Measurements from ENCODE around the gene SYN1. TPM values are rescaled to one million over a fixed set of nuclear protein-coding genes. Genes with fewer than 3 reads are reported as not detected.
"Not testable (repeated sequence)": the region's sequence is repeated elsewhere in the genome, so short reads cannot be mapped to it uniquely, and the experiment has no call there.

The SYN1 gene
- total and polyA plus RNA-seq, 7 donors = 0.16 to 1.6 (median 1.0) TPM; not detected in 1

DNA sequence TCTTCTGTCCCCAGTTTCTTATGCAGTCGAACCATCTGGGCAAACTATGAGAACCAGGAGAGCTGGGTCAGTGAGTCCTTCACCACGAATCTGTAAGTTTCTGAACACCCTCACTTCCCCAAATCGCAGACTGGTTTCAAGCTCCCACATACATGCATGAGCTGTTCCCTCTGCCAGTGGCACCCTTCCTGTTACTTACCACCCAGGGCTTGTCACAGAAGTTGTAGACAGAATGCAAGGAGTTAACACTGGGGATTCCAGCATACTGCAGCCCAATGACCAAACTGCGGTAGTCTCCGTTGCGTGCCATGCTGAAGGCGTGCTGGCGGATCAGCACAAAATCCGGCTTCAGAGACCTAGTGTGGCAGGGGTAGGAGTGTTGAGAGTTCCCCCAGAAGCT is 14.6 kb downstream of the SYN1 start:
- intact Hi-C loops (cut with DNase I) = no loop called here
- 41 to 69% methylated on average over 9 of the region's 9 CpGs for WGBS, 2 donors
- Histone ChIP-seq H3K27ac (no peak overlapping the region), H3K4me3 (no peak overlapping the region), H3K27me3 (no peaks in the 10 kb centered on the region), H3K36me3 (no peaks in the 10 kb centered on the region), H3K9me3 (no peaks in the 10 kb centered on the region), H3K4me1 (no peaks in the 10 kb centered on the region)
- DNase-seq = no peak
- no peak for TF ChIP-seq CTCF (IDR thresholded peaks at IDR 0.05)
- no peak for TF ChIP-seq EP300 (IDR thresholded peaks at IDR 0.05)

DNA sequence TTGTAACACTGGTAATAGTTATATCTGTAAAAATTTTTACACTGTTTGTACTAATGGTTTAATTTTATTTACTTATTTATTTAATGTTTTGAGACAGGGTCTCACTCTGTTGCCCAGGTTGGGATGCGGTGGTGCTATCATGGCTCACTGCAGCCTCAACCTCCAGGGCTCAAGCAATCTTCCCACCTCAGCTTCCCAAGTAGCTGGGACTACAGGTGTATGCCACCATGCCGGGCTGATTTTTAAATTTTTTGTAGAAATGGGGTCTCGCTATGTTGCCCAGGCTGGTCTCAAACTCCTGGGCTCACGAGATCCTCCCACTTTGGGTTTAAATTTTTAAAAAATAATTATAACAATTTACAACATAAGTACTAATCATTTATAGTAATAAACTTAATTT is 16.5 kb downstream of the SYN1 start:
- H3K4me3 ChIP-seq; intact Hi-C loops (cut with DNase I); H3K36me3 ChIP-seq; H3K9me3 ChIP-seq; DNase-seq; H3K27ac ChIP-seq; H3K27me3 ChIP-seq; H3K4me1 ChIP-seq: not testable (repeated sequence)
- WGBS, 2 donors = 96 to 98% methylated on average over 4 of the region's 4 CpGs

GRCh38 chrX:47597222-47597621 is 22.4 kb downstream of the SYN1 start:
- Histone ChIP-seq H3K36me3 (no peaks in the 10 kb centered on the region), H3K4me3 (no peak overlapping the region), H3K27ac (no peak overlapping the region), H3K4me1 (no peaks in the 10 kb centered on the region), H3K27me3 (no peaks in the 10 kb centered on the region), H3K9me3 (peaks cover 0 to 3% (median 0%) of the 10 kb centered on the region in 4 donors)
- TF ChIP-seq POLR2A (IDR thresholded peaks at IDR 0.05) = no peak
- TF ChIP-seq EP300 (IDR thresholded peaks at IDR 0.05) = no peak
- TF ChIP-seq CTCF (IDR thresholded peaks at IDR 0.05) = no peak
- TF ChIP-seq POLR2AphosphoS5 (IDR thresholded peaks at IDR 0.05) = no peak
- intact Hi-C loops (cut with DNase I) = no loop called here
- 89 to 91% methylated on average over 3 of the region's 3 CpGs for WGBS, 2 donors
- no peak for DNase-seq

DNA sequence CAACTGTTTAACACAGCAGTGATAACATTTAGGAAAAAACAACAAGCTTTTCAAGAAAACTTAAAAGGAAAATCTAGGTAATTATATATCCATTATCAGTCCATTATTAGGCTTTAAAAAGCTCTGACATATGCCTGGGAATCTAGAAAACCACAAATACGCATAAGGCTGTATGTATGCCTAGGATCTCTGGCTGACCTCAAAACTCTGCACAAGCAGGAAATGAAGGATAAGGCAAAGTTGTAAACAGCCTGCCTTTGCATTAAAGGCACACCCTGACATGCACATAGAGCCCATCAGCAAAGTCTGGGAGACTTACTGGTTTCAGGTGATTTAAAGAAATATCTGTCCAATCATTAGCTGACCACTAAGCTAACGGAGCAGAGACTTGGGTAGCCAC is 23.4 kb downstream of the SYN1 start:
- Histone ChIP-seq H3K27me3 (no peaks in the 10 kb centered on the region), H3K27ac (no peak overlapping the region), H3K4me3 (no peak overlapping the region), H3K36me3 (no peaks in the 10 kb centered on the region), H3K4me1 (no peaks in the 10 kb centered on the region), H3K9me3 (peaks cover 0 to 3% (median 0%) of the 10 kb centered on the region in 4 donors)
- no peak for TF ChIP-seq POLR2A (IDR thresholded peaks at IDR 0.05)
- TF ChIP-seq POLR2AphosphoS5 (IDR thresholded peaks at IDR 0.05) = no peak
- TF ChIP-seq CTCF (IDR thresholded peaks at IDR 0.05) = no peak
- no peak for TF ChIP-seq EP300 (IDR thresholded peaks at IDR 0.05)
- no peak for DNase-seq
- intact Hi-C loops (cut with DNase I) = no loop called here
- WGBS, 2 donors = 84% methylated on average over 2 of the region's 2 CpGs

DNA sequence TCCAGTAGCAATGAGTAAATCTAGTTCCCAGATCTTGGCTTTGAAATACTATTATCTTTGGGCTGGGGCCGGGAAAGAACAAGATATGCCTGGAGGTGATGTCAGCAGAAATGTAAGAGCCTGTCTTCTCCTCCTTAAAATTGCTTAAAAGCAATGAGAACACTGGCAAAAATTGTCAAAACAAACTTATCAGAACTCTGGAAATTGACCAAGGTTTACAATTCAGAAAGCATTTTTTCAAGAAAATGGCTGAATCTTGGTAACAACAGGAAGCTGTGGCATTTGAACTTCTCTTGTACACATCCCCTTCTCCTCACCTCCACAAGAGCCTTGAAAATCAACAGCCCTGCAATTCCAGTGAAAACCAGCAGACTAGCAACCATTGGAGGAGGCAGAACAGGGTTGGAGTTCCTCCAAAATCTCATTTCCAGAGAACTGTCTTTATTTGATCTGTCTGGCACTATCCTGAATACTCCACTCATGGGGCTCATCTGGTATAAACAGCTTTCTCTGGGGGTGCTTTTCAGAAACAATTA is 23.9 kb downstream of the SYN1 start:
- H3K9me3 ChIP-seq = peaks cover 0 to 3% (median 0%) of the 10 kb centered on the region in 4 donors
- WGBS, 2 donors = 58 to 65% methylated on average over 1 of the region's 1 CpG
- no peak overlapping the region for H3K27ac ChIP-seq
- DNase-seq = no peak
- intact Hi-C loops (cut with DNase I) = no loop called here
- no peaks in the 10 kb centered on the region for H3K36me3 ChIP-seq
- no peaks in the 10 kb centered on the region for H3K27me3 ChIP-seq
- no peaks in the 10 kb centered on the region for H3K4me1 ChIP-seq
- H3K4me3 ChIP-seq = no peak overlapping the region
- TF ChIP-seq EP300 (IDR thresholded peaks at IDR 0.05) (no peak), CTCF (IDR thresholded peaks at IDR 0.05) (no peak), POLR2AphosphoS5 (IDR thresholded peaks at IDR 0.05) (no peak), POLR2A (IDR thresholded peaks at IDR 0.05) (no peak)

Data from sigmoid colon (tissue), 7 donors.